Keratinocyte (primary cell): ENCODE measurements around the gene RGS18. TPM values are rescaled to one million over a fixed set of nuclear protein-coding genes. Genes with fewer than 3 reads are reported as not detected.

Experiments
- DNase-seq: peaks from one replicate; pipeline ENCODE4 v3.0.0-alpha.2; 2011; ENCODE audit warnings: low read depth, missing footprints, low spot score
- FAIRE-seq: peaks from 2 replicates; lab custom pipeline; 2011; peaks lifted over from hg19 to GRCh38; lab: Jason Lieb, UNC
- H2AFZ ChIP-seq: 2 replicates; pipeline ENCODE4 v1.6.0; 2012; ENCODE audit warnings: low read length, control low read depth, inconsistent platforms; ENCODE audit not compliant: control insufficient read depth
- H3K27ac ChIP-seq: 2 replicates; pipeline ENCODE4 v1.5.1; 2011; ENCODE audit warnings: low read length; ENCODE audit not compliant: control insufficient read depth, insufficient read depth
- H3K27me3 ChIP-seq: 3 replicates; pipeline ENCODE4 v1.6.0; 2011; ENCODE audit warnings: low read length; ENCODE audit not compliant: control insufficient read depth, insufficient read depth; ENCODE audit errors: extremely low read depth
- H3K36me3 ChIP-seq, 2 experiments: 2 replicates in 1 of 2; 3 replicates in 1 of 2; pipeline ENCODE4 v1.5.1; 2011; ENCODE audit warnings: low read length in 2 of 2, mild to moderate bottlenecking in 1 of 2; ENCODE audit not compliant: control insufficient read depth in 2 of 2, insufficient read depth in 2 of 2; ENCODE audit errors: extremely low read depth in 1 of 2
- H3K4me1 ChIP-seq: 3 replicates; pipeline ENCODE4 v1.5.1; 2011; ENCODE audit warnings: low read length; ENCODE audit not compliant: control insufficient read depth, insufficient read depth; ENCODE audit errors: extremely low read depth
- H3K4me2 ChIP-seq: 3 replicates; pipeline ENCODE4 v1.6.0; 2011; ENCODE audit warnings: low read depth, low read length; ENCODE audit not compliant: control insufficient read depth, insufficient read depth; ENCODE audit errors: extremely low read depth
- H3K4me3 ChIP-seq, 3 experiments: fragments of 200-600 bp in 1 of 3; sonication (generic) in 1 of 3; 2 replicates in 2 of 3; 3 replicates in 1 of 3; pipeline ENCODE4 v1.5.1; 2011 to 2016; ENCODE audit warnings: low read length in 3 of 3, mild to moderate bottlenecking in 3 of 3, control low read depth in 2 of 3, inconsistent platforms in 1 of 3, low read depth in 1 of 3, mixed read lengths in 1 of 3, mixed run types in 1 of 3, moderate library complexity in 1 of 3; ENCODE audit not compliant: control insufficient read depth in 2 of 3, insufficient read depth in 2 of 3; ENCODE audit errors: extremely low read depth in 1 of 3
- H3K79me2 ChIP-seq: 2 replicates; pipeline ENCODE4 v1.6.0; 2012; ENCODE audit warnings: low read length; ENCODE audit not compliant: control insufficient read depth, insufficient read depth
- H3K9ac ChIP-seq: 3 replicates; pipeline ENCODE4 v1.6.0; 2011; ENCODE audit warnings: low read length; ENCODE audit not compliant: control insufficient read depth, insufficient read depth; ENCODE audit errors: extremely low read depth
- H3K9me1 ChIP-seq: 3 replicates; pipeline ENCODE4 v1.6.0; 2011; ENCODE audit warnings: low read length; ENCODE audit not compliant: control insufficient read depth, insufficient read depth; ENCODE audit errors: extremely low read depth
- H3K9me3 ChIP-seq: 2 replicates; pipeline ENCODE4 v1.5.1; 2012; ENCODE audit warnings: low read depth, low read length; ENCODE audit not compliant: control insufficient read depth
- H4K20me1 ChIP-seq: 3 replicates; pipeline ENCODE4 v1.6.0; 2011; ENCODE audit warnings: low read length; ENCODE audit not compliant: control insufficient read depth, insufficient read depth; ENCODE audit errors: extremely low read depth
- CTCF ChIP-seq, 3 experiments: IDR thresholded peaks in 1 of 3; conservative IDR thresholded peaks in 1 of 3; optimal IDR thresholded peaks in 1 of 3; 2 replicates in 2 of 3; 3 replicates in 1 of 3; pipeline versions ENCODE3 to v1.5.1; 2011; ENCODE audit warnings: low read length in 3 of 3, mild to moderate bottlenecking in 3 of 3, moderate library complexity in 2 of 3, control low read depth in 1 of 3, inconsistent platforms in 1 of 3; ENCODE audit not compliant: insufficient read depth in 2 of 3; ENCODE audit errors: extremely low read depth in 1 of 3
- EZH2 ChIP-seq: IDR thresholded peaks from one replicate; pipeline ENCODE4 v1.6.1; 2012; ENCODE audit warnings: inconsistent platforms, mild to moderate bottlenecking, low read length, moderate library complexity
- dilution Hi-C: fragments of 300-500 bp; cut with MboI; formaldehyde crosslinking; loops from one replicate; pipeline ENCODE4 v1.7.0; 2020; ENCODE audit warnings: low sequenced_read_pairs; ENCODE audit not compliant: extremely low pct_ligation_motif_present
- polyA plus RNA-seq, 5 experiments: library from polyadenylated mRNA; depleted of rRNA in 3 of 5; stranded (reverse) in 3 of 5; stranded (forward) in 1 of 5; unstranded in 1 of 5; fragments of >200 nt; gene quantifications; 1 replicate in 1 of 5; 2 replicates in 3 of 5; 3 replicates in 1 of 5; pipeline versions ENCODE4 v1.2.1 to v1.2.3, GENCODE V29; 2011 to 2012; ENCODE audit warnings: missing spikeins in 2 of 5, low read depth in 1 of 5, low replicate concordance in 1 of 5

RGS18 gene
- polyA plus RNA-seq, 1 donor (not counting 4 experiments of a cell fraction or from before 2014, with no cell fraction given): 1.6 TPM

DNA sequence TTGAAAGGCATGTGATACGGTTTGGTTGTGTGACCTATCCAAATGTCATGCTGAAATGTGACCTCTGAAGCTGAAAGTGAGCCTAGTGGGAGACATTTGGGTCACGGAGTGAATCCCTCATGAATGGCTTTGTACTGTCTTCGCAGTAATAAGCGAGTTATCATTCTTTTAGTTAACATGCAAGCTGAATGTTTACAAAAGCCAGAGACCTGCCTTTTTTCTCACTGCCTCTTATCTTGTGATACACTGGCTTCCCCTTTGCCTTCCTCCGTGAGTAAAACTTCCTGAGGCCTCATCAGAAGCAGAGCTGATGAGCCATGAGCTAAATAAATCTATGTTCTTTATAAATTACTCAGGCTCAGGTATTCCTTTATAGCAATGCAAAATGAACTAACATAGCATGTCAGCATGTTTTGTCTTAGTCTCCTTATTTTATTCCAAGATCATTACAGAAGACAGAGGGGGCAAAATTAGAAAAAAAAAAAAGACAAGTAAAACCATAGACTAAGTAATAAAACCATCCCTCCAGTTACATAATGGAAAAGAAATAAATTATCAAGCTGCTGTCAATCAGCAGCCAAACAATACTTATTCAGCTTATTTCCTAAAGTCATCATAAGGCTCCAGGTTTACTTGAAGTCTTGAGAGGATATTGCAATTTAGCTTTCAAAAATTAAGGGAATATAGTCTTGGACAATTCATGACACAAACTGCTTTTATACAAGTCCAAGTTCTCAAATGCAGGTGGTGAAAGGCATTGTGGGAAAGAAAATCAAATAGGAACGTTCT lies 12.1 kb downstream of the RGS18 start:
- Histone ChIP-seq H3K27ac (no peak overlapping the region), H3K9me3 (no peaks in the 10 kb centered on the region), H2AFZ (peak overlapping the region; percentile 7), H3K79me2 (no peaks in the 10 kb centered on the region), H3K27me3 (no peaks in the 10 kb centered on the region), H3K4me2 (no peak overlapping the region), H3K4me1 (no peaks in the 10 kb centered on the region), H4K20me1 (no peaks in the 10 kb centered on the region), H3K9ac (no peak overlapping the region), H3K36me3 (no peaks in the 10 kb centered on the region), H3K9me1 (no peaks in the 10 kb centered on the region), H3K4me3 (no peak overlapping the region)
- FAIRE-seq (no peak), DNase-seq (no peak)
- no peak for TF ChIP-seq EZH2
- TF ChIP-seq CTCF (optimal IDR thresholded peaks at IDR 0.05 in 1 of 3, IDR thresholded peaks at IDR 0.05 in 1 of 3, conservative IDR thresholded peaks at IDR 0.05 in 1 of 3; ENCODE audit: extremely low read depth in 1 of 3, insufficient read depth in 2 of 3, low read length in 3 of 3): no peak
- dilution Hi-C loops: no loop called here

- no peaks in the 10 kb centered on the region for H3K9me1 ChIP-seq
- H3K4me2 ChIP-seq: no peak overlapping the region
- H3K36me3 ChIP-seq: no peaks in the 10 kb centered on the region
- H3K4me1 ChIP-seq: no peaks in the 10 kb centered on the region
- no peak overlapping the region for H3K27ac ChIP-seq
- H3K4me3 ChIP-seq: no peak overlapping the region
- H2AFZ ChIP-seq: no peak overlapping the region
- H3K9ac ChIP-seq: no peak overlapping the region
- no peak for FAIRE-seq
- no peaks in the 10 kb centered on the region for H3K79me2 ChIP-seq
- dilution Hi-C loops: no loop called here
- TF ChIP-seq CTCF (optimal IDR thresholded peaks at IDR 0.05 in 1 of 3, IDR thresholded peaks at IDR 0.05 in 1 of 3, conservative IDR thresholded peaks at IDR 0.05 in 1 of 3; ENCODE audit: extremely low read depth in 1 of 3, insufficient read depth in 2 of 3, low read length in 3 of 3) (no peak), EZH2 (no peak)
- H3K27me3 ChIP-seq: no peaks in the 10 kb centered on the region
- H3K9me3 ChIP-seq: no peaks in the 10 kb centered on the region
- H4K20me1 ChIP-seq: no peaks in the 10 kb centered on the region
- no peak for DNase-seq
These were observed 12.9 kb downstream of the RGS18 start for GRCh38 chr1:192171123-192171522.
